Inflammatory macrophage treated with lipopolysaccharide for 1 hour (primary cell): ENCODE data around the gene RNF169.

Experiments used
- DNase-seq, 2 donors: peaks; one replicate each; pipeline ENCODE4 v3.0.0-alpha.2; 2020 to 2022

Gene RNF169

GRCh38 chr11:74770456-74770855 is 21.8 kb downstream of the RNF169 start:
- DNase-seq: no peak

GRCh38 chr11:74771139-74771538 is 22.5 kb downstream of the RNF169 start:
- DNase-seq: no peak

- no peak for DNase-seq
These were observed 24.8 kb downstream of the RNF169 start for GRCh38 chr11:74773476-74773875.

GRCh38 chr11:74775762-74776161 is 27.1 kb downstream of the RNF169 start:
- no peak for DNase-seq

GRCh38 chr11:74776546-74776945 is 27.9 kb downstream of the RNF169 start:
- peak; percentile 22 to 39 for DNase-seq

GRCh38 chr11:74777038-74777437 is 28.4 kb downstream of the RNF169 start:
- DNase-seq: no peak

GRCh38 chr11:74777877-74778276 is 29.2 kb downstream of the RNF169 start:
- DNase-seq: no peak

GRCh38 chr11:74778581-74778980 is 29.9 kb downstream of the RNF169 start:
- DNase-seq: no peak

GRCh38 chr11:74780248-74781005 is 31.8 kb downstream of the RNF169 start:
- peak in 1 of 2 donors; percentile 15 for DNase-seq

GRCh38 chr11:74783241-74783871 is 34.7 kb downstream of the RNF169 start:
- DNase-seq: peak; percentile 85 to 91

- no peak for DNase-seq
These were observed 35.6 kb downstream of the RNF169 start for GRCh38 chr11:74784234-74784633.

- no peak for DNase-seq
These were observed 36.1 kb downstream of the RNF169 start for GRCh38 chr11:74784726-74785125.

GRCh38 chr11:74786574-74786973 is 37.9 kb downstream of the RNF169 start:
- no peak for DNase-seq

- no peak for DNase-seq
These were observed 42.9 kb downstream of the RNF169 start for GRCh38 chr11:74791333-74792100.

- DNase-seq: no peak
These were observed 57.6 kb downstream of the RNF169 start for GRCh38 chr11:74806267-74806666.

GRCh38 chr11:74809801-74810200 is 61.2 kb downstream of the RNF169 start:
- no peak for DNase-seq

GRCh38 chr11:74815966-74816365 is 67.3 kb downstream of the RNF169 start:
- no peak for DNase-seq

- DNase-seq: no peak
These were observed 68.0 kb downstream of the RNF169 start for GRCh38 chr11:74816664-74817063.

- no peak for DNase-seq
These were observed 69.8 kb downstream of the RNF169 start for GRCh38 chr11:74818283-74818946.

- no peak for DNase-seq
These were observed 70.8 kb downstream of the RNF169 start for GRCh38 chr11:74819400-74819799.

- DNase-seq: peak; percentile 18 to 41
These were observed 72.1 kb downstream of the RNF169 start for GRCh38 chr11:74820763-74821162.

GRCh38 chr11:74822170-74822569 is 73.5 kb downstream of the RNF169 start:
- DNase-seq: no peak

- no peak for DNase-seq
These were observed 75.8 kb downstream of the RNF169 start for GRCh38 chr11:74824285-74824982.
